H7 (cell line): ENCODE results near the gene CDK11B. TPM values are rescaled to one million over a fixed set of nuclear protein-coding genes. Genes with fewer than 3 reads are reported as not detected.
A peak's percentile ranks its signal among the peaks of the same experiment; 100 is the strongest.
"Not testable (repeated sequence)": the region's sequence is repeated elsewhere in the genome, so short reads cannot be mapped to it uniquely, and the experiment has no call there.

ENCODE experiments used
- DNase-seq: peaks from one replicate; pipeline ENCODE4 v3.0.0; 2012
- H3K27me3 ChIP-seq: 2 replicates; pipeline ENCODE4 v1.6.0; 2011; ENCODE audit warnings: mild to moderate bottlenecking, low read length; ENCODE audit not compliant: control insufficient read depth, insufficient read depth
- H3K36me3 ChIP-seq: replicated peaks from 2 replicates; pipeline ENCODE4 v1.5.1; 2011; ENCODE audit warnings: low read length; ENCODE audit not compliant: control insufficient read depth, insufficient read depth
- H3K4me3 ChIP-seq: 2 replicates; pipeline ENCODE4 v1.5.1; 2011; ENCODE audit warnings: low read depth, mild to moderate bottlenecking, control low read depth, low read length, moderate library complexity; ENCODE audit not compliant: insufficient read depth
- total RNA-seq: library from RNA; depleted of rRNA; stranded (reverse); fragments of >200 nt; shearing (Covaris generic); gene quantifications from 2 replicates; pipeline ENCODE4 v1.2.3, GENCODE V29; 2014

CDK11B gene
- total RNA-seq, 1 experiment from 2014 or later, result 12.0 TPM

DNA sequence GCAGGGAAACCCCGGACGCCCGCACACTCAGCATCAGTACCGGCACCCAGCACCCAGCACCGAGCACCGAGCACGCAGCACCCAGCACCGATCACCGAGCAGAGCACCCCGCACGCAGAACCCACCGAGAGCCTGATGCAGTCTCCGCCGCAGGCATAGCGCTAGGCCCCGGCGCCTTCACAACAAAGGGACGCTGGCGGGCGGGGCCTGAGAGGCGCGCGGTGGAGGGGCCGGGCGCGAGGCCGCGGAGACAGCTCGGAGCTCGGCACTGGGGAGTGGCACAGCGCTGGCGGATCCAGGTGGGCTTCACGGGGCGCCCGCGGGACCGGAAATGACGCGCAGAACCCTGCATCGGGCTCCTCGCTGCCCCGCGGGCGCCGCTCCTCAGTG, 33.5 kb upstream of the CDK11B start:
- DNase-seq, H3K27me3 ChIP-seq, H3K36me3 ChIP-seq: not testable (repeated sequence)
- peak overlapping the region; percentile 59 for H3K4me3 ChIP-seq

GRCh38 chr1:1691443-1691842, 32.6 kb upstream of the CDK11B start:
- not testable (repeated sequence) for H3K27me3 ChIP-seq, H3K4me3 ChIP-seq, H3K36me3 ChIP-seq, DNase-seq

- not testable (repeated sequence) for DNase-seq, H3K36me3 ChIP-seq, H3K4me3 ChIP-seq, H3K27me3 ChIP-seq
Observed at GRCh38 chr1:1689526-1689925, 30.7 kb upstream of the CDK11B start.

- Histone ChIP-seq H3K36me3 (no peaks in the 10 kb centered on the region), H3K27me3 (no peaks in the 10 kb centered on the region), H3K4me3 (no peak overlapping the region)
- DNase-seq, result no peak
Observed at GRCh38 chr1:1687846-1688245, 29.0 kb upstream of the CDK11B start.

- H3K4me3 ChIP-seq, result no peak overlapping the region
- H3K36me3 ChIP-seq, result no peaks in the 10 kb centered on the region
- H3K27me3 ChIP-seq, result no peaks in the 10 kb centered on the region
- peak; percentile 62 for DNase-seq
Observed at GRCh38 chr1:1684031-1684681, 25.4 kb upstream of the CDK11B start.

DNA sequence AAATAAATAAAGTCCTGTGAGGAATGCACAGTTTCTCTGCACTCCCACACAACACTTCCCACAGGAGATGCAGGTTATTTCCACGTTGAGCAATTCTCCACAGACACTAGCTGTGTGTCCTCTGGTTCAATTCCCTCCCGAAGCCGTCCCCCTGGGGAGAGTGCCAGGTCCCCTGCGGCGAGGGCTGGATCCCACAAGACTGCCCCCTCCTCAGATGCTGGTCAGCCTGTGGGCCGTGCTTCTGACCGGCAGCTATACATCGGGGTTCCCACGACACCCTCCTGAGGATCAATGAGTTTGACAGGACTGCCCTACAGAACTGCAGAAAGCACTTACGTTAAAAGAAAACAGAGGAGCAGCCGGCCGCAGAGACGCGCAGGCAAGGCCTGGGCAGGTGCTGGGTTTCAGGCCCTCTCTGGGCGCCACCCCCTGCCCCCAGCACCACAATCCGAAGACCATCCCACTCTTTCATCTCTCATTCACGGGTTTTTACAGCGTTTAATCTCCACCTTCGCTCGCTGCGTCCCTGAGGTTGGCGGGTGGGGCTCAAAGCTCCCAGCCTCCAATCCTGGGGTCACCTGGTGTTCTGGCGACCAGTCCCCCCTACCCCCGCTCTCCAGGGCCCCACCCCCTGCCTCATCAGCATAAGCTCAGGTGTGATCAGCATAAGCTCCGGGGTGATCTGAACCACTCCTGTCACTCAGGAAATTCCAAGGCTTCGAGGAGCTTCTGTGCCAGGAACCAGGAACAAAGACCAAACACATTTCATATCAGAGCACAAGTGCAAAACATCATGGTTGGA, 24.5 kb upstream of the CDK11B start:
- H3K27me3 ChIP-seq, result no peaks in the 10 kb centered on the region
- H3K4me3 ChIP-seq, result no peak overlapping the region
- no peaks in the 10 kb centered on the region for H3K36me3 ChIP-seq
- DNase-seq, result peak; percentile 92

DNA sequence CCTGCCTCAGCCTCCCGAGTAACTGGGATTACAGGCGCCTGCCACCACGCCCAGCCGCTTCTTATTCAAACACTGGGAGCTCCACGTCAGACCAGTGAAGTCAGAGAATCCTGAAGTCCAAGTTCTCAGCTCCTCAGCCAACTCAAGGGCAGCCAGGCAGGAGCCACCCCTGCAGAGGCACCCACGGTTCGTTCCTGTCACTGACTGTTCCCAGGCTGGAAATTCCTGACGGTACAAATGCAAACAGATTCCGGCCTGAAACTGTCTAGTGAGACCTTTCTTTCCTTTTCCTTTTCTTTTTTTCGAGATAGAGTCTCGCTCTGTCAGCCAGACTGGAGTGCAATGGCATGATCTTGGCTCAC, 22.1 kb upstream of the CDK11B start:
- no peak for DNase-seq
- H3K4me3 ChIP-seq, result no peak overlapping the region
- H3K27me3 ChIP-seq, result no peaks in the 10 kb centered on the region
- no peaks in the 10 kb centered on the region for H3K36me3 ChIP-seq

GRCh38 chr1:1680031-1680911, 21.5 kb upstream of the CDK11B start:
- H3K36me3 ChIP-seq, result no peaks in the 10 kb centered on the region
- no peak for DNase-seq
- H3K27me3 ChIP-seq, result no peaks in the 10 kb centered on the region
- H3K4me3 ChIP-seq, result no peak overlapping the region

DNA sequence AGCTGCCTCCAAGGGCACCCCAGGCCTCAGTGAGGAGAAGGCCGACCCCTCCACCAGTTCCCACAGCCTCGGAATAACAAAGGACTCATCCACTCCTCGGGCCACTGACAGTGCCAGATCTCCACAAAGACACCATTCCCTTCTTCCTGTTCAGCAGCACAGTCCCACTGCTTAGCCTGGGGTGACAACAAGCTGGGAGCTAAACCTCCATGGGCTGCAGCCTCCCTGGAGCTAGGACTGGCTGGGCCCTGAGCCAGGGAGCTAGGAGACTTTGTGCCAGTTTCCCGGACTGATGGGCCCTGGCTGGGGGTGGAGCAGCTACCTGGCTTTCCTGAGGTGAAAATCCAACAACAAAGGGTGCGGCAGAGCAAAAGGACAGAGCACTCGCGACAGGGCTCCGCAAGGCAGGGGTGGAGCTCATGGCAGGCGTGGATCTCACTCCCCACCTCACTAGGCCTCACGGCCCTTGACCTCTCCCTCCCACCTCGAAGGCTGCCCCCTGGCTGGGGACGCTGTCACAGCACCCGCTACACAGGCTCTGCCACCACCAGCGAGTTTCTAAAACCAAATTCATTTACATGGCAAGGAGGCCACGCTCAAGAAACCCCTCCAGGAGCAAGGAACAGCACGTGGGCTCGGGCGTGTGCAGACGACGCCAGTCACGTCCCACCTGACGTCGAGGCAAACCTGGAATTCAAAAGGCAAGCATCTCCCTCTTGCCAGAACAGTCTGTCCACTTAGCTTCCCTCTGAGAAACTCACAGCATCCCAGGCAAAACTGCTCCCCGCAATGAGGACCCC, 20.0 kb upstream of the CDK11B start:
- Histone ChIP-seq H3K27me3 (no peaks in the 10 kb centered on the region), H3K4me3 (no peak overlapping the region), H3K36me3 (no peaks in the 10 kb centered on the region)
- peak; percentile 88 for DNase-seq

DNA sequence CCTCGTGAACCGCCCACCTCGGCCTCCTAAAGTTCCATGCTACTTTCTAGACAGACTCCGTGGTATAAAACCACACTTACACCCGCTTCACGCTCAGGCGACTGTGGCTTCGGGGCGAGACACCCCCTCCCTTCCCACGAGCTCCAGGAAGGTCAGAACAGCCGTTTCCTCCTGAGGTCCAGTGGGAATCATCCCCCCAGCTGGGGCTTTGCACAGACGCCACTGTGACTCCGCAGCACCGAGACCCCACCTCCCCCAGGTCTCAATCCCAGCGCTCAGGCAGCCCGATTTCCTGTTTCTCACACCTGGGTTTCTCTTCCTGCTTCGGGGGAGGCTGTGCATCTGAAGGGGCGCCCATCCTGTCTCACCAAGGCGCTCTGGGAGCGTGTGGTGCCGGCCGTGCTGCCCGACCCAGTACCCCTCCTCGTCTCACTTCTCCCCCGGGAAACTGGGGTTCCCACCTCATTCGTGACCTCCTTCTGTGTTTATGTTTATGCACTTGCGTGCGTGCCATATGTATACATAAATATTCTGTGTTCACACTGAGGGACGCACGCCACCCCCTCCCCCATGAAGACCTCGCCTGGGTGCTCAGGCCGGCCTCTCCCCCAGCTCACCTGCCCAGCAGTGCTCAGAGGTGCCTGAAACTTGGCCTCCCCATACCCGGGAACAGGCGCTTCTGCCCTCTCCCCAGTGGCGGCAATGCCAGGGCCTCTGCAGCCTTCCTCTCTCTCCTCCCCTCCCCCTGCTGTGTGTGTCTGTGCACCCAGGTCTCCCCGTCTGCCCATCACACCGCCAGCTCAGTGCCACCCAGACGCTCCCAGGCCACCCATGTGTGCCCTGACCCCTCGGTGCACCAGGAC, 19.1 kb upstream of the CDK11B start:
- no peaks in the 10 kb centered on the region for H3K36me3 ChIP-seq
- peak; percentile 58 for DNase-seq
- H3K27me3 ChIP-seq, result no peaks in the 10 kb centered on the region
- no peak overlapping the region for H3K4me3 ChIP-seq

GRCh38 chr1:1676087-1676486, 17.3 kb upstream of the CDK11B start:
- not testable (repeated sequence) for DNase-seq, H3K36me3 ChIP-seq, H3K27me3 ChIP-seq, H3K4me3 ChIP-seq

- not testable (repeated sequence) for DNase-seq, H3K27me3 ChIP-seq, H3K36me3 ChIP-seq, H3K4me3 ChIP-seq
Observed at GRCh38 chr1:1675218-1675617, 16.4 kb upstream of the CDK11B start.

- DNase-seq, H3K27me3 ChIP-seq, H3K36me3 ChIP-seq, H3K4me3 ChIP-seq: not testable (repeated sequence)
Observed at GRCh38 chr1:1674806-1675205, 16.0 kb upstream of the CDK11B start.
